IPS DF 19.7 (cell line): ENCODE results near the gene AUNIP.
"Not testable (repeated sequence)": the region's sequence is repeated elsewhere in the genome, so short reads cannot be mapped to it uniquely, and the experiment has no call there.

Experiments used
- DNase-seq: peaks from one replicate; pipeline ENCODE4 v3.0.0-alpha.2; 2013; ENCODE audit warnings: low read depth, low spot score

Gene AUNIP

GRCh38 chr1:25864434-25864833 is 5.2 kb upstream of the AUNIP start:
- no peak for DNase-seq

GRCh38 chr1:25863486-25864262 is 4.4 kb upstream of the AUNIP start:
- no peak for DNase-seq

GRCh38 chr1:25862785-25863485 is 3.7 kb upstream of the AUNIP start:
- no peak for DNase-seq

GRCh38 chr1:25861316-25862286 is 2.3 kb upstream of the AUNIP start:
- no peak for DNase-seq

- no peak for DNase-seq
Observed at GRCh38 chr1:25858494-25858893, 763 bp downstream of the AUNIP start.

GRCh38 chr1:25856856-25857255 is 2.4 kb downstream of the AUNIP start:
- no peak for DNase-seq

GRCh38 chr1:25854554-25854953 is 4.7 kb downstream of the AUNIP start:
- no peak for DNase-seq

GRCh38 chr1:25848531-25848930 is 10.7 kb downstream of the AUNIP start:
- DNase-seq: no peak

- no peak for DNase-seq
Observed at GRCh38 chr1:25847929-25848328, 11.3 kb downstream of the AUNIP start.

- DNase-seq: no peak
Observed at GRCh38 chr1:25845664-25846063, 13.6 kb downstream of the AUNIP start.

- DNase-seq: no peak
Observed at GRCh38 chr1:25844536-25845337, 14.5 kb downstream of the AUNIP start.

- no peak for DNase-seq
Observed at GRCh38 chr1:25843483-25843882, 15.8 kb downstream of the AUNIP start.

GRCh38 chr1:25839808-25840207 is 19.4 kb downstream of the AUNIP start:
- not testable (repeated sequence) for DNase-seq

- no peak for DNase-seq
Observed at GRCh38 chr1:25837262-25837875, 21.9 kb downstream of the AUNIP start.

GRCh38 chr1:25836695-25837094 is 22.6 kb downstream of the AUNIP start:
- DNase-seq: no peak

GRCh38 chr1:25834894-25835293 is 24.4 kb downstream of the AUNIP start:
- no peak for DNase-seq

- no peak for DNase-seq
Observed at GRCh38 chr1:25833158-25833557, 26.1 kb downstream of the AUNIP start.

GRCh38 chr1:25832336-25833037 is 26.8 kb downstream of the AUNIP start:
- DNase-seq: no peak

GRCh38 chr1:25831569-25832196 is 27.6 kb downstream of the AUNIP start:
- no peak for DNase-seq

- DNase-seq: no peak
Observed at GRCh38 chr1:25829046-25829445, 30.2 kb downstream of the AUNIP start.
